Measurements from ENCODE around the gene MED13. TPM values are rescaled to one million over a fixed set of nuclear protein-coding genes. Genes with fewer than 3 reads are reported as not detected.

Gene MED13
- total RNA-seq, 2 donors from 2014 or later = 37.4 to 41.5 TPM

DNA sequence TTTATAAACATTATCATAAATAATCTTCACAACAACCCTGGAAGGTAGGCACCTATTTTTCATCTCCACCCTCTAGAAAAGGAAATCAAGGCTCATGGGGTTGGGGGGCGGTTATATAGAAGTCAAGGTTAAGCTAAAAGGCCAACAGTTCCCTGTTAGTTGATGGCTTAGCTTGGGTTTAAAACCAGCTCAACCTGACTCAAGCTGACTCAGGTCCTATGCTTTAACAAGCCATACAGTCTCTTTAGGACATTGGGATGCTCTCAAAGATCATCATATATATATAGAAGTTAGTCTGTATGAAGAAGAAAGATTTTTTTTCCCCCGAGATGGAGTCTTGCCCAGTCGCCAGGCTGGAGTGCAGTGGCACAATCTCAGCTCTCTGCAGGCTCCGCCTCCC is 44.8 kb upstream of the MED13 start:
- H3K27ac ChIP-seq = no peak overlapping the region
- no peaks in the 10 kb centered on the region for H3K36me3 ChIP-seq (replicated peaks in 1 of 2; ENCODE audit: insufficient read depth in 1 of 2, low read depth in 2 of 2)
- intact Hi-C loops (cut with DNase I) = no loop called here
- H3K4me1 ChIP-seq = peaks cover 15% of the 10 kb centered on the region
- ATAC-seq (no peak), DNase-seq (no peak)
- no peak overlapping the region for H3K4me3 ChIP-seq
- no peaks in the 10 kb centered on the region for H3K9me3 ChIP-seq
- H3K27me3 ChIP-seq = no peaks in the 10 kb centered on the region
- TF ChIP-seq, protein P1, sequence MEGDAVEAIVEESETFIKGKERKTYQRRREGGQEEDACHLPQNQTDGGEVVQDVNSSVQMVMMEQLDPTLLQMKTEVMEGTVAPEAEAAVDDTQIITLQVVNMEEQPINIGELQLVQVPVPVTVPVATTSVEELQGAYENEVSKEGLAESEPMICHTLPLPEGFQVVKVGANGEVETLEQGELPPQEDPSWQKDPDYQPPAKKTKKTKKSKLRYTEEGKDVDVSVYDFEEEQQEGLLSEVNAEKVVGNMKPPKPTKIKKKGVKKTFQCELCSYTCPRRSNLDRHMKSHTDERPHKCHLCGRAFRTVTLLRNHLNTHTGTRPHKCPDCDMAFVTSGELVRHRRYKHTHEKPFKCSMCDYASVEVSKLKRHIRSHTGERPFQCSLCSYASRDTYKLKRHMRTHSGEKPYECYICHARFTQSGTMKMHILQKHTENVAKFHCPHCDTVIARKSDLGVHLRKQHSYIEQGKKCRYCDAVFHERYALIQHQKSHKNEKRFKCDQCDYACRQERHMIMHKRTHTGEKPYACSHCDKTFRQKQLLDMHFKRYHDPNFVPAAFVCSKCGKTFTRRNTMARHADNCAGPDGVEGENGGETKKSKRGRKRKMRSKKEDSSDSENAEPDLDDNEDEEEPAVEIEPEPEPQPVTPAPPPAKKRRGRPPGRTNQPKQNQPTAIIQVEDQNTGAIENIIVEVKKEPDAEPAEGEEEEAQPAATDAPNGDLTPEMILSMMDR (IDR thresholded peaks at IDR 0.05) = no peak
- TF ChIP-seq POLR2A (IDR thresholded peaks at IDR 0.05) = no peak
- 71 to 78% methylated on average over 4 of the region's 4 CpGs for WGBS, 2 donors

DNA sequence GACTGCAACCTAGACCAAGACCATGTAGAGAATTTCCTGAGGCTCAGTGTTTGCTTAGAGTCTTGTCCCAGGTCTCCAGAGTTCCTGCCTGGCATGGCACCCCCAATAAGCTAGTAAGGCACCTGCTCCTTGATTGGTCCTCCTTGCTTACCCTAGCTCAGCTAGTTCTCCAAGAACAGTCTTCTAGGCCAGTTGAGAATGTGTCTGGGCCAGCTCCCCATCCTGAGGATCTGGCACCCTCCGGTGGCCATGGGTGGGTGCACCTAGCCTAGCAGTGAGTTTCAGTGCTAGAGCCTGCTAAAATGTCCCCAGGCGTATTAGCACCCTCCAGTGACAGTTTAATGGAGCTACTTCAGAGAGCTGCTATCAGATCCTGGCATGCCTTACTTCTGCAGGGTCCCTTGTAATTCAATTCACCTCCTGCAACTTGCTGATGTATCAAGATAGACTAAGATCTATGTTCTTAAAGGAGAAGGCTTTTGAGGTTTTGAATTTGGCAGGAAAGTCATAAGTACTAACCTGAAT is 44.4 kb upstream of the MED13 start:
- H3K27me3 ChIP-seq = no peaks in the 10 kb centered on the region
- DNase-seq = peak; percentile 79 to 88 (median 84)
- no peaks in the 10 kb centered on the region for H3K9me3 ChIP-seq

DNA sequence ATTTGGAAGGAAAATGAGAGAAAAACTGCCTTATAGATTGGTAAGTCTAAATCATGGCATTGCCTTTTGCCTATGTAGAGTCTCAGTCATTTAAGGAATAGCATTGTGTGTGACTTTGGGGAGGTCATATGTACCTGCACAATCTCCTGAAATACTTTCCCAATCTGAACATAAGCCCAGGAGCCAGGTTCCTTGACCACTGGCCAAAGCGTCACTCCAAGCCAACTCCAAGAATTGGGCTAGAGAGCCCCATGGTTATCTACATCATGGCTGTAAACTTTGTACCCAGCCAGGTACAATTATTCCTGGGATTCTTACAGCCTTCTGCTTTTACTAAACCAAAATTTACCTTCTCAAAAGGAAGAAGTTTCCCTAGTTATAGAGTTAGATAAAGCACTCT is 40.8 kb upstream of the MED13 start:
- Histone ChIP-seq H3K4me3 (no peak overlapping the region), H3K4me1 (peaks cover 15% of the 10 kb centered on the region), H3K27me3 (no peaks in the 10 kb centered on the region), H3K36me3 (replicated peaks in 1 of 2; ENCODE audit: insufficient read depth in 1 of 2, low read depth in 2 of 2) (no peaks in the 10 kb centered on the region), H3K27ac (no peak overlapping the region), H3K9me3 (no peaks in the 10 kb centered on the region)
- 42 to 52% methylated on average over 1 of the region's 1 CpG for WGBS, 2 donors
- intact Hi-C loops (cut with DNase I) = no loop called here
- ATAC-seq = peak; percentile 41
- TF ChIP-seq POLR2A (IDR thresholded peaks at IDR 0.05) = no peak
- TF ChIP-seq, protein P1 (IDR thresholded peaks at IDR 0.05) = no peak
- DNase-seq = peak; percentile 13 to 67 (median 40)

More for the DNA sequence above, 44.4 kb upstream of the MED13 start:
- WGBS, 2 donors = 6 to 13% methylated on average over 1 to 2 of the region's 2 CpGs
- H3K27ac ChIP-seq = no peak overlapping the region
- H3K4me3 ChIP-seq = no peak overlapping the region
- no peaks in the 10 kb centered on the region for H3K36me3 ChIP-seq (replicated peaks in 1 of 2; ENCODE audit: insufficient read depth in 1 of 2, low read depth in 2 of 2)
- peak; percentile 97 for ATAC-seq
- intact Hi-C loops (cut with DNase I) = no loop called here
- H3K4me1 ChIP-seq = peaks cover 15% of the 10 kb centered on the region
- no peak for TF ChIP-seq POLR2A (IDR thresholded peaks at IDR 0.05)
- TF ChIP-seq, protein P1 (IDR thresholded peaks at IDR 0.05) = peak; percentile 68 to 99 (median 91)

- Histone ChIP-seq H3K27ac (no peak overlapping the region), H3K4me1 (peaks cover 15% of the 10 kb centered on the region), H3K9me3 (no peaks in the 10 kb centered on the region), H3K36me3 (replicated peaks in 1 of 2; ENCODE audit: insufficient read depth in 1 of 2, low read depth in 2 of 2) (no peaks in the 10 kb centered on the region), H3K27me3 (no peaks in the 10 kb centered on the region), H3K4me3 (no peak overlapping the region)
- TF ChIP-seq, protein P1 (IDR thresholded peaks at IDR 0.05) = no peak
- TF ChIP-seq POLR2A (IDR thresholded peaks at IDR 0.05) = no peak
- 80 to 91% methylated on average over 3 of the region's 3 CpGs for WGBS, 2 donors
- ATAC-seq (no peak), DNase-seq (no peak)
- intact Hi-C loops (cut with DNase I) = no loop called here
Observed at GRCh38 chr17:62105357-62105756, 40.3 kb upstream of the MED13 start.

DNA sequence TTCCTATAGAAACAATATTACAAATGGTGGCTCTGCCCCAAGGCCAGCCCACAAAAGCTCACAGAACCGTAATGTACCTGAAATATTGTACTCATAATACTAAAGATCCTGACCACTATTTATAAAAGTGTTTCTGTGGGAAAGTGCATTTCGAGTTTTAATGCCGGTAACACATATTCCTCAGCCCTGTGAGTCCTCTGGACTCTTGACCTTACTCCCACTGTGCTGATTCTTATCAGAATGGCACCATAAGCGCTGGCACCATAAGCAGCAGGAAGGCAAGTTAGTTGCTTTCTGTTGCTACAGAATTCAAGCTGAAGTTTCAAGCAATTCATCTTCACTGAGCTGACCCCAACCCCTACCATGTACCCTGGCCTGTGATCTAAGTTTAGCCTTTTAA is 36.4 kb upstream of the MED13 start:
- intact Hi-C loops (cut with DNase I) = no loop called here
- Histone ChIP-seq H3K4me1 (peaks cover 13% of the 10 kb centered on the region), H3K9me3 (no peaks in the 10 kb centered on the region), H3K27ac (no peak overlapping the region), H3K27me3 (no peaks in the 10 kb centered on the region), H3K4me3 (no peak overlapping the region), H3K36me3 (replicated peaks in 1 of 2; ENCODE audit: insufficient read depth in 1 of 2, low read depth in 2 of 2) (no peaks in the 10 kb centered on the region)
- no peak for ATAC-seq
- WGBS, 2 donors = 42 to 65% methylated on average over 4 of the region's 4 CpGs
- TF ChIP-seq POLR2A (IDR thresholded peaks at IDR 0.05) = no peak
- TF ChIP-seq, protein P1 (IDR thresholded peaks at IDR 0.05) = no peak
- no peak for DNase-seq
